ENCODE data around the gene ENTR1.
A peak's percentile ranks its signal among the peaks of the same experiment; 100 is the strongest.

ENTR1 gene

GRCh38 chr9:136359774-136360718, 50.4 kb downstream of the ENTR1 start:
- H3K36me3 Mint-ChIP-seq (ENCODE audit: insufficient read depth) = peaks cover 3% of the 10 kb centered on the region

DNA sequence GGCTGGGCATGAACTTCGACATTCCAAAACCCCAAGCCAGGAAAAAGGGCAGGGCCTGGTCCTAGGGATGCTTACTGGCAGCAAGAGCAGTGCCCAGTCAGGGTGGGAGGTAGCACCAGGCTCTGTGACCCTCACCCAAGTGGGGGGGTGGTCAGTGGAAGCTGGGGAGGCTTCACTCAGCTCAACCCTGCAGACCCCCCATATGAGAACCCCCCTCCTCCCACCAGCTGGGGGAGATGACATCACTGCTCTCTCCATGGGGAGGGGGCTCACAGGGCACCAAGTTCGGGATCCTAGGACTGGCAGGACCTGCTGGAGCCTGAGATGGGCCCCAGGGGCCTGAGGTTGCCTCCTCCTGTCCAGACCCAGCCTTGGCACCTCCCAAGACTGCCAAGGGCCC, 51.5 kb downstream of the ENTR1 start:
- ATAC-seq (replicated peaks) (no peak), DNase-seq (no peak)
- H3K9me3 Mint-ChIP-seq = no peaks in the 10 kb centered on the region
- H3K27ac Mint-ChIP-seq = no peak overlapping the region
- peaks cover 3% of the 10 kb centered on the region for H3K36me3 Mint-ChIP-seq (ENCODE audit: insufficient read depth)
- H3K27me3 Mint-ChIP-seq = no peaks in the 10 kb centered on the region
- no peak overlapping the region for H3K4me3 Mint-ChIP-seq
- H3K4me1 Mint-ChIP-seq (ENCODE audit: low read depth in 2 of 2) = peaks cover 4 to 7% of the 10 kb centered on the region in 2 donors

More at GRCh38 chr9:136359774-136360718, 50.4 kb downstream of the ENTR1 start:
- no peak overlapping the region for H3K4me3 Mint-ChIP-seq
- DNase-seq (no peak), ATAC-seq (replicated peaks) (no peak)
- H3K27me3 Mint-ChIP-seq = no peaks in the 10 kb centered on the region
- no peaks in the 10 kb centered on the region for H3K9me3 Mint-ChIP-seq
- no peak overlapping the region for H3K27ac Mint-ChIP-seq
- peaks cover 4 to 5% of the 10 kb centered on the region in 2 donors for H3K4me1 Mint-ChIP-seq (ENCODE audit: low read depth in 2 of 2)

- peaks cover 4 to 7% of the 10 kb centered on the region in 2 donors for H3K4me1 Mint-ChIP-seq (ENCODE audit: low read depth in 2 of 2)
- H3K4me3 Mint-ChIP-seq = no peak overlapping the region
- ATAC-seq (replicated peaks) = no peak
- peaks cover 3% of the 10 kb centered on the region for H3K36me3 Mint-ChIP-seq (ENCODE audit: insufficient read depth)
- no peaks in the 10 kb centered on the region for H3K9me3 Mint-ChIP-seq
- no peaks in the 10 kb centered on the region for H3K27me3 Mint-ChIP-seq
- DNase-seq = no peak
- no peak overlapping the region for H3K27ac Mint-ChIP-seq
Measured at GRCh38 chr9:136358016-136358415, 52.4 kb downstream of the ENTR1 start.

GRCh38 chr9:136357202-136357725, 53.1 kb downstream of the ENTR1 start:
- no peak for ATAC-seq (replicated peaks)
- H3K4me1 Mint-ChIP-seq (ENCODE audit: low read depth in 2 of 2) = peaks cover 0 to 2% of the 10 kb centered on the region in 2 donors
- H3K4me3 Mint-ChIP-seq = no peak overlapping the region
- no peaks in the 10 kb centered on the region for H3K9me3 Mint-ChIP-seq
- DNase-seq = no peak
- no peaks in the 10 kb centered on the region for H3K27me3 Mint-ChIP-seq
- H3K36me3 Mint-ChIP-seq (ENCODE audit: insufficient read depth) = peaks cover 3% of the 10 kb centered on the region
- no peak overlapping the region for H3K27ac Mint-ChIP-seq

DNA sequence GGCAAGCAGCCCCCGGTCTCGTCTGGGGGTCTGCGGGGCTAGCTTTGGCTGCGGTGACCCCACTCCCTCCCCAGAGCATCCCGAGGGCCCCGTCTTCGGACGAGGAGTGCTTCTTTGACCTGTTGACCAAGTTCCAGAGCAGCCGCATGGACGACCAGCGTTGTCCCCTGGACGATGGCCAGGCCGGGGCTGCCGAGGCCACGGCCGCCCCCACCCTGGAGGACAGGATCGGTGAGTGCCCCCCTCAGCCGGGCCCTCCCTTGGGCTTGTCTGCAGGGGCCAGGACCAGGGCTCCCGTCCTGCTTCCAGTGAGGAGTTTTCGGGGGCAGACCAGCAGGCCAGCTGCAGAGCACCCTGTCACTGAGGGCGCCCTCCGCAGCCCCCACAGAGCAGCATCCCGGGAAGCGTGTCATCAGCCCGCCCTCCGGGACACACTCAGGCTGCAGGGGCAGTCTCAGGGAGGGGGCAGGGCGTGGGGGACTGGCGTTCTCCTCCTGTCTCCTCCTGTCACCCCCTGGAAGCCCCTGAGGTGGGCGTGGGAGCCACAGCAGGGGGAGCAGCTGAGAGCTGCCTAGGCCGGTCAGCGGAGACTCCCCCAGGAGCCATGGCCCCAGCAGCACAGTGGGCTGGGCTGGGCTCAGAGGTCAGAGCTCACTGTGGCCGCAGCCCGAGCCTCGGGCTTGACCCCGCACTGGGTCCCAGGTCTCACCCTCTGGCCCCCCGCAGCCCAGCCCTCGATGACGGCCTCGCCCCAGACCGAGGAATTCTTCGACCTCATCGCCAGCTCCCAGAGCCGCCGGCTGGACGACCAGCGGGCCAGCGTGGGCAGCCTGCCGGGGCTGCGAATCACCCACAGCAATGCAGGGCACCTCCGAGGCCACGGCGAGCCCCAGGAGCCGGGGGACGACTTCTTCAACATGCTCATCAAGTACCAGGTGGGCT, 54.5 kb downstream of the ENTR1 start:
- Mint-ChIP-seq H3K27me3 (no peaks in the 10 kb centered on the region), H3K27ac (no peak overlapping the region), H3K36me3 (ENCODE audit: insufficient read depth) (peaks cover 2% of the 10 kb centered on the region), H3K4me3 (no peak overlapping the region), H3K9me3 (no peaks in the 10 kb centered on the region), H3K4me1 (ENCODE audit: low read depth in 2 of 2) (peaks cover 0 to 2% of the 10 kb centered on the region in 2 donors)
- no peak for DNase-seq
- ATAC-seq (replicated peaks) = no peak

DNA sequence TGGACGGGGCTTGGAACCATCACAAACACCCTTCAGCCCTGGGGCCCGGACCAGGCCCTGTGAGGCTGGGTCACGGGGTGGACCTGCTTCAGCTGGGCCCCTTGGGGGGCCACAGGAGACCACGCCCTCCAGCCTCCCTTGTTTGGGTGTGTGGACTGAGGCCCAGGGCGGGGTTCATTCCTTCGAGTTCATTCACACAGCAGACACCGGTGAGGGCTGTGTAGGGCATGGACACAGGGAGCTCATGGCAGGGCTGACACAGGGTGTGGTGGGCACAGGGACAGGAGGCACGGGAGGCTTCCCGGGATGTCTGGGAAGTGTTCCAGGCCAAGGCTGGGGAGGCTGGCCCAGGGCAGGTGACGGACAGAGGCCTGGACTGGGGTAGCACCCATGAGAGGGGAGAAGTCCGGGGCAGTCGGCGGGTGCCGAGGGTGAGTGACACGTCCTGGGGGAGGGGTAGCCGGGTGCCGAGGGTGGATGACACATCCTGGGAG, 55.8 kb downstream of the ENTR1 start:
- peaks cover 2% of the 10 kb centered on the region for H3K36me3 Mint-ChIP-seq (ENCODE audit: insufficient read depth)
- no peaks in the 10 kb centered on the region for H3K9me3 Mint-ChIP-seq
- ATAC-seq (replicated peaks) = peak; percentile 12
- no peak for DNase-seq
- peaks cover 0 to 2% of the 10 kb centered on the region in 2 donors for H3K4me1 Mint-ChIP-seq (ENCODE audit: low read depth in 2 of 2)
- H3K27me3 Mint-ChIP-seq = no peaks in the 10 kb centered on the region
- peak overlapping the region in 1 of 2 donors; percentile 68 for H3K27ac Mint-ChIP-seq
- no peak overlapping the region for H3K4me3 Mint-ChIP-seq

GRCh38 chr9:136353757-136354488, 56.5 kb downstream of the ENTR1 start:
- DNase-seq (no peak), ATAC-seq (replicated peaks) (no peak)
- Mint-ChIP-seq H3K27me3 (no peaks in the 10 kb centered on the region), H3K4me3 (no peak overlapping the region), H3K4me1 (ENCODE audit: low read depth in 2 of 2) (peaks cover 0 to 2% of the 10 kb centered on the region in 2 donors), H3K27ac (peak overlapping the region in 1 of 2 donors; percentile 20), H3K36me3 (ENCODE audit: insufficient read depth) (peaks cover 2% of the 10 kb centered on the region), H3K9me3 (no peaks in the 10 kb centered on the region)

DNA sequence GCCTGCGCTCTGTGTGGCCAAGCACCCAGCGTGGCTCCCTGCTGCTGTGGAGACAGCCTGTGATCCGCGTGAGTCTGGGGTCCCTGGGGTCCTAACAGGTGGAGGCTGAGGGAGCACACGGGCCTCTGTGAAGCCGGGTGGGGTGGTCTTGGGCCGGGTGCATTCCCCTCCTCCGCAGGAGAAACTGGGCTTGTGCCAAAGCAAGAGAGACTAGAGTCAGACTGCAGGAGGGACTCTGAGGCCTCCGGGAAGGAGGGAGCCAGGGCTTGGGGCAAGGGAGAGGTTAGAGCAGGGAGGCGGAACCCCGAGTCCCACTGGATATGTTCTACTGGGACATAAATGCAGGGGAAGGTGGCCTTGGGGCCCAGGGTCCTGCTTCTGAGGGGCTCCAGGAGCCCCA, 57.3 kb downstream of the ENTR1 start:
- Mint-ChIP-seq H3K9me3 (no peaks in the 10 kb centered on the region), H3K4me1 (ENCODE audit: low read depth in 2 of 2) (peaks cover 0 to 2% of the 10 kb centered on the region in 2 donors), H3K27me3 (no peaks in the 10 kb centered on the region), H3K4me3 (no peak overlapping the region), H3K27ac (peak overlapping the region in 1 of 2 donors; percentile 8), H3K36me3 (ENCODE audit: insufficient read depth) (peaks cover 2% of the 10 kb centered on the region)
- ATAC-seq (replicated peaks) = no peak
- DNase-seq = no peak

GRCh38 chr9:136352682-136353081, 57.7 kb downstream of the ENTR1 start:
- DNase-seq (no peak), ATAC-seq (replicated peaks) (no peak)
- Mint-ChIP-seq H3K27ac (peak overlapping the region in 1 of 2 donors; percentile 8), H3K36me3 (ENCODE audit: insufficient read depth) (peaks cover 2% of the 10 kb centered on the region), H3K4me3 (no peak overlapping the region), H3K9me3 (no peaks in the 10 kb centered on the region), H3K4me1 (ENCODE audit: low read depth in 2 of 2) (peaks cover 0 to 2% of the 10 kb centered on the region in 2 donors), H3K27me3 (no peaks in the 10 kb centered on the region)

Data from effector memory CD8-positive, alpha-beta T cell (primary cell).